H1 (cell line): Measurements from ENCODE around the gene NEGR1. TPM values are rescaled to one million over a fixed set of nuclear protein-coding genes. Genes with fewer than 3 reads are reported as not detected.

Source experiments
- CTCF ChIA-PET: fragments of 300-600 bp; sonication (Branson Sonifier 250); formaldehyde crosslinking; loops from one replicate; lab custom pipeline; 2021; ENCODE audit not compliant: partially characterized antibody; lab: Charles Lee
- POLR2A ChIA-PET: fragments of 300-600 bp; sonication (Branson Sonifier 250); formaldehyde crosslinking; loops from one replicate; lab custom pipeline; 2021; ENCODE audit warnings: inconsistent platforms; ENCODE audit not compliant: partially characterized antibody; lab: Charles Lee
- DNase-seq, 2 experiments: peaks; one replicate each; pipeline versions ENCODE4 v3.0.0 to v3.0.0-alpha.2; 2010 to 2022; ENCODE audit warnings: low spot score in 2 of 2, low read depth in 1 of 2, mixed read lengths in 1 of 2
- FAIRE-seq: peaks from 2 replicates; lab custom pipeline; 2011; peaks lifted over from hg19 to GRCh38; lab: Jason Lieb, UNC
- H2AFZ ChIP-seq: 2 replicates; pipeline ENCODE4 v1.8.1; 2012; ENCODE audit warnings: low read length, inconsistent platforms
- H2AK5ac ChIP-seq: 2 replicates; pipeline ENCODE4 v1.6.1; 2013; ENCODE audit warnings: low read depth, low read length
- H2BK120ac ChIP-seq: replicated peaks from 2 replicates; pipeline ENCODE3; 2013; ENCODE audit warnings: low read depth, low read length, inconsistent platforms
- H2BK12ac ChIP-seq: 2 replicates; pipeline ENCODE4 v1.6.1; 2013; ENCODE audit warnings: low read depth, low read length
- H2BK15ac ChIP-seq: 2 replicates; pipeline ENCODE4 v1.6.1; 2013; ENCODE audit warnings: low read length
- H2BK20ac ChIP-seq: 2 replicates; pipeline ENCODE4 v1.6.1; 2013; ENCODE audit warnings: low read length
- H2BK5ac ChIP-seq: 2 replicates; pipeline ENCODE4 v1.6.1; 2013; ENCODE audit warnings: low read depth, low read length
- H3K14ac ChIP-seq: 2 replicates; pipeline ENCODE4 v1.6.1; 2013; ENCODE audit warnings: inconsistent platforms; ENCODE audit not compliant: insufficient read length
- H3K18ac ChIP-seq: 2 replicates; pipeline ENCODE4 v1.6.1; 2013; ENCODE audit warnings: low read length; ENCODE audit errors: extremely low read depth
- H3K23ac ChIP-seq: 2 replicates; pipeline ENCODE4 v1.6.1; 2013; ENCODE audit warnings: inconsistent platforms; ENCODE audit not compliant: insufficient read length
- H3K23me2 ChIP-seq: 2 replicates; pipeline ENCODE4 v1.6.1; 2013; ENCODE audit warnings: low read depth, low read length
- H3K27ac ChIP-seq: 2 replicates; pipeline ENCODE4 v1.6.1; 2011; ENCODE audit warnings: low read depth, low read length, inconsistent platforms
- H3K27me3 ChIP-seq, 4 experiments: replicated peaks in 1 of 4; 1 replicate in 1 of 4; 2 replicates in 3 of 4; pipeline versions ENCODE4 v1.6.1 to v1.8.1; 2011 to 2013; ENCODE audit warnings: low read length in 3 of 4, mild to moderate bottlenecking in 3 of 4, inconsistent platforms in 2 of 4, mixed read lengths in 2 of 4, moderate library complexity in 1 of 4; ENCODE audit not compliant: control insufficient read depth in 3 of 4, insufficient read depth in 3 of 4; ENCODE audit errors: extremely low read depth in 1 of 4
- H3K36me3 ChIP-seq, 4 experiments: 2 replicates each; pipeline versions ENCODE4 v1.6.1 to v1.8.1; 2011 to 2013; ENCODE audit warnings: mild to moderate bottlenecking in 4 of 4, low read length in 3 of 4, moderate library complexity in 2 of 4, control low read depth in 1 of 4, inconsistent platforms in 1 of 4; ENCODE audit not compliant: insufficient read depth in 4 of 4, control insufficient read depth in 2 of 4
- H3K4ac ChIP-seq: replicated peaks from 2 replicates; pipeline ENCODE3; 2013; ENCODE audit warnings: low read length, low read depth, mixed read lengths, inconsistent platforms; ENCODE audit not compliant: insufficient read length
- H3K4me1 ChIP-seq, 4 experiments: replicated peaks in 1 of 4; 1 replicate in 1 of 4; 2 replicates in 3 of 4; pipeline versions ENCODE4 v1.6.1 to v1.8.1; 2011 to 2013; ENCODE audit warnings: low read length in 3 of 4, inconsistent platforms in 2 of 4, mixed read lengths in 1 of 4; ENCODE audit not compliant: insufficient read depth in 4 of 4, control insufficient read depth in 3 of 4
- H3K4me2 ChIP-seq, 2 experiments: 2 replicates each; pipeline versions ENCODE4 v1.6.1 to v1.8.1; 2011 to 2013; ENCODE audit warnings: low read depth in 2 of 2, low read length in 2 of 2, control low read depth in 1 of 2, inconsistent platforms in 1 of 2, mild to moderate bottlenecking in 1 of 2; ENCODE audit not compliant: insufficient read depth in 1 of 2
- H3K4me3 ChIP-seq, 4 experiments: fragments of 200-600, 300-600 bp in 1 of 4; sonication (generic), shearing (Covaris generic), sonication (Bioruptor Twin) in 1 of 4; 2 replicates each; pipeline versions ENCODE4 v1.5.1 to v1.8.1; 2011 to 2016; ENCODE audit warnings: low read length in 4 of 4, low read depth in 3 of 4, control low read depth in 2 of 4, inconsistent platforms in 2 of 4, mild to moderate bottlenecking in 2 of 4, mixed read lengths in 1 of 4, moderate library complexity in 1 of 4; ENCODE audit not compliant: insufficient read depth in 2 of 4; ENCODE audit errors: extremely low read depth in 1 of 4
- H3K56ac ChIP-seq: replicated peaks from 2 replicates; pipeline ENCODE3; 2013; ENCODE audit warnings: low read depth, mild to moderate bottlenecking, mixed read lengths, low read length, inconsistent platforms; ENCODE audit not compliant: insufficient read length
- H3K79me1 ChIP-seq: 2 replicates; pipeline ENCODE4 v1.6.1; 2013; ENCODE audit warnings: low read depth, low read length, control low read depth
- H3K79me2 ChIP-seq, 2 experiments: 2 replicates each; pipeline versions ENCODE4 v1.6.1 to v1.8.1; 2012 to 2013; ENCODE audit warnings: low read length in 2 of 2, mild to moderate bottlenecking in 2 of 2, inconsistent platforms in 1 of 2; ENCODE audit not compliant: insufficient read depth in 2 of 2, control insufficient read depth in 1 of 2
- H3K9ac ChIP-seq, 4 experiments: replicated peaks in 1 of 4; 1 replicate in 1 of 4; 2 replicates in 3 of 4; pipeline versions ENCODE4 v1.6.1 to v1.8.1; 2011 to 2013; ENCODE audit warnings: low read depth in 3 of 4, low read length in 3 of 4, control low read depth in 2 of 4, mild to moderate bottlenecking in 2 of 4, moderate library complexity in 2 of 4, inconsistent platforms in 1 of 4; ENCODE audit errors: extremely low read depth in 1 of 4
- H3K9me3 ChIP-seq, 2 experiments: 2 replicates each; pipeline versions ENCODE4 v1.6.1 to v1.8.1; 2012 to 2013; ENCODE audit warnings: mild to moderate bottlenecking in 2 of 2, moderate library complexity in 2 of 2, control low read depth in 1 of 2, inconsistent platforms in 1 of 2, low read depth in 1 of 2, low read length in 1 of 2, mixed read lengths in 1 of 2; ENCODE audit not compliant: insufficient read depth in 2 of 2
- H4K20me1 ChIP-seq, 2 experiments: replicated peaks in 1 of 2; 2 replicates each; pipeline versions ENCODE3 to v1.8.1; 2011 to 2013; ENCODE audit warnings: inconsistent platforms in 2 of 2, low read length in 2 of 2, mild to moderate bottlenecking in 1 of 2; ENCODE audit not compliant: insufficient read depth in 2 of 2, control insufficient read depth in 1 of 2
- H4K5ac ChIP-seq: 2 replicates; pipeline ENCODE4 v1.6.1; 2013; ENCODE audit warnings: low read length, low read depth, mixed read lengths, inconsistent platforms; ENCODE audit not compliant: insufficient read length
- H4K8ac ChIP-seq: 2 replicates; pipeline ENCODE4 v1.8.0; 2013; ENCODE audit warnings: mild to moderate bottlenecking, moderate library complexity, low read length, inconsistent platforms; ENCODE audit not compliant: insufficient read depth; ENCODE audit errors: extremely low read depth
- H4K91ac ChIP-seq: replicated peaks from 2 replicates; pipeline ENCODE3; 2013; ENCODE audit warnings: low read length, mixed read lengths, inconsistent platforms; ENCODE audit not compliant: insufficient read length
- CEBPB ChIP-seq: IDR thresholded peaks from 2 replicates; pipeline ENCODE4 v1.6.1; 2012; ENCODE audit warnings: low read depth, low read length
- CHD2 ChIP-seq: IDR thresholded peaks from 2 replicates; pipeline ENCODE4 v1.6.1; 2012; ENCODE audit warnings: low read length, improper control_type of control experiment
- CTCF ChIP-seq, 3 experiments: IDR thresholded peaks; 1 replicate in 2 of 3; 2 replicates in 1 of 3; pipeline versions ENCODE4 v1.5.1 to v1.6.1; 2011; ENCODE audit warnings: low read length in 3 of 3, mild to moderate bottlenecking in 3 of 3, inconsistent platforms in 2 of 3, low read depth in 1 of 3, moderate library complexity in 1 of 3; ENCODE audit not compliant: insufficient read depth in 1 of 3; ENCODE audit errors: control extremely low read depth in 1 of 3
- EGR1 ChIP-seq: IDR thresholded peaks from 2 replicates; pipeline ENCODE4 v1.6.1; 2011; ENCODE audit warnings: low read depth, low read length, borderline replicate concordance
- MAFK ChIP-seq: IDR thresholded peaks from 2 replicates; pipeline ENCODE4 v1.6.1; 2012; ENCODE audit warnings: low read depth, mild to moderate bottlenecking, improper control_type of control experiment, low read length
- RNF2 ChIP-seq: fragments of 200-900, 300-1000 bp; sonication (generic); IDR thresholded peaks from 2 replicates; pipeline ENCODE4 v1.7.1; 2016; ENCODE audit warnings: borderline replicate concordance, low read depth, mild to moderate bottlenecking, antibody characterized with exemption, low read length; ENCODE audit not compliant: poor library complexity, severe bottlenecking; ENCODE audit errors: missing control alignments
- RXRA ChIP-seq: IDR thresholded peaks from 2 replicates; pipeline ENCODE4 v1.6.1; 2011; ENCODE audit warnings: low read depth, mild to moderate bottlenecking, low read length, moderate library complexity; ENCODE audit not compliant: insufficient read depth
- SIRT6 ChIP-seq: IDR thresholded peaks from one replicate; pipeline ENCODE4 v1.7.1; 2012; ENCODE audit warnings: low read length, inconsistent platforms
- TAF7 ChIP-seq: optimal IDR thresholded peaks from 2 replicates; pipeline ENCODE3; 2011; ENCODE audit warnings: low read depth, mild to moderate bottlenecking, inconsistent platforms, low read length, moderate library complexity, borderline replicate concordance
- USF2 ChIP-seq: IDR thresholded peaks from 2 replicates; pipeline ENCODE4 v1.6.1; 2011; ENCODE audit warnings: low read length, improper control_type of control experiment
- YY1 ChIP-seq: IDR thresholded peaks from 2 replicates; pipeline ENCODE4 v1.6.1; 2011; ENCODE audit warnings: low read depth, mild to moderate bottlenecking, low read length
- WGBS, 2 experiments: shearing (Covaris generic) in 1 of 2; methylation state at CpG; one replicate each; pipeline versions ENCODE4 v1.1.6 to v1.1.7; 2013 to 2015; ENCODE audit warnings: low lambda C conversion rate in 2 of 2, mixed read lengths in 2 of 2, inconsistent platforms in 1 of 2, low coverage in 1 of 2, missing lambda C conversion rate in 1 of 2; ENCODE audit not compliant: insufficient replicate concordance in 2 of 2, insufficient coverage in 1 of 2, insufficient read length in 1 of 2; ENCODE audit errors: extremely low coverage in 1 of 2, missing lambda C conversion rate in 1 of 2; 5-methylcytosine and 5-hydroxymethylcytosine counted together
- polyA plus RNA-seq, 7 experiments: library from polyadenylated mRNA; depleted of rRNA in 3 of 7; stranded (reverse) in 5 of 7; unstranded in 2 of 7; fragments of >200 nt in 5 of 7; fragments of 200-250 nt in 2 of 7; gene quantifications; 1 replicate in 5 of 7; 2 replicates in 1 of 7; 4 replicates in 1 of 7; pipeline versions ENCODE4 v1.2.1 to v1.2.3, GENCODE V29; 2011 to 2013; ENCODE audit warnings: missing spikeins in 2 of 7, mixed read lengths in 2 of 7
- total RNA-seq: library from RNA; stranded (reverse); fragmentation: NEBNext Ultra II Directional; extraction: Animal tissue kit (Norgen Biotek cat#: 25700); gene quantifications from 2 replicates; pipeline ENCODE4 v1.2.1, GENCODE V29; 2021

NEGR1 gene
- total and polyA plus RNA-seq, 2 of the 8 experiments (the other 6 are each of a cell fraction or from before 2014, with no cell fraction given): 0.71 to 1.3 TPM

GRCh38 chr1:71434240-71434639 is 848.1 kb downstream of the NEGR1 start:
- 88% methylated on average over 1 of the region's 1 CpG; no CpG with 5 or more reads in 1 of the 2 experiments for WGBS, 2 experiments
- no peaks in the 10 kb centered on the region for H4K20me1 ChIP-seq
- H3K23ac ChIP-seq: no peak overlapping the region
- no peak overlapping the region for H3K27ac ChIP-seq
- FAIRE-seq (no peak), DNase-seq (no peak)
- H3K9ac ChIP-seq: no peak overlapping the region
- H3K56ac ChIP-seq: no peak overlapping the region
- no peak overlapping the region for H4K8ac ChIP-seq
- H2BK120ac ChIP-seq: no peak overlapping the region
- no peak overlapping the region for H2BK15ac ChIP-seq
- no peak overlapping the region for H2BK5ac ChIP-seq
- no peaks in the 10 kb centered on the region for H3K36me3 ChIP-seq
- no peak overlapping the region for H3K4ac ChIP-seq
- no peak overlapping the region for H4K5ac ChIP-seq
- H3K79me2 ChIP-seq: no peaks in the 10 kb centered on the region
- no peak overlapping the region for H3K4me3 ChIP-seq
- no peak overlapping the region for H3K18ac ChIP-seq
- no peak overlapping the region for H3K14ac ChIP-seq
- H2BK20ac ChIP-seq: no peak overlapping the region
- H3K23me2 ChIP-seq: no peaks in the 10 kb centered on the region
- ChIA-PET POLR2A (no interaction called here), CTCF (no interaction called here)
- H3K4me1 ChIP-seq: peaks cover 2 to 10% (median 2%) of the 10 kb centered on the region in 4 experiments; a peak in 5 of 7 replicates
- no peak overlapping the region for H4K91ac ChIP-seq
- no peaks in the 10 kb centered on the region for H3K27me3 ChIP-seq
- no peak overlapping the region for H2AFZ ChIP-seq
- H2BK12ac ChIP-seq: no peak overlapping the region
- H2AK5ac ChIP-seq: no peak overlapping the region
- no peaks in the 10 kb centered on the region for H3K9me3 ChIP-seq
- H3K79me1 ChIP-seq: no peaks in the 10 kb centered on the region
- H3K4me2 ChIP-seq: no peak overlapping the region
- TF ChIP-seq CTCF (IDR thresholded peaks at IDR 0.05; ENCODE audit: control extremely low read depth in 1 of 3, insufficient read depth in 1 of 3, low read depth in 1 of 3, low read length in 3 of 3) (no peak), RXRA (no peak), RNF2 (no peak), TAF7 (no peak), CHD2 (no peak), CEBPB (no peak), USF2 (no peak), YY1 (no peak), MAFK (no peak), EGR1 (no peak), SIRT6 (no peak)
